Mammary microvascular endothelial cell (primary cell): ENCODE results near the gene TDP2. TPM values are rescaled to one million over a fixed set of nuclear protein-coding genes. Genes with fewer than 3 reads are reported as not detected.

Experiments
- total RNA-seq: library from RNA; depleted of rRNA; stranded (reverse); fragments of >200 nt; gene quantifications from 2 replicates; pipeline ENCODE4 v1.2.3, GENCODE V29; 2015

TDP2 gene
- total RNA-seq, result 24.6 and 27.3 TPM in 2 replicates

DNA sequence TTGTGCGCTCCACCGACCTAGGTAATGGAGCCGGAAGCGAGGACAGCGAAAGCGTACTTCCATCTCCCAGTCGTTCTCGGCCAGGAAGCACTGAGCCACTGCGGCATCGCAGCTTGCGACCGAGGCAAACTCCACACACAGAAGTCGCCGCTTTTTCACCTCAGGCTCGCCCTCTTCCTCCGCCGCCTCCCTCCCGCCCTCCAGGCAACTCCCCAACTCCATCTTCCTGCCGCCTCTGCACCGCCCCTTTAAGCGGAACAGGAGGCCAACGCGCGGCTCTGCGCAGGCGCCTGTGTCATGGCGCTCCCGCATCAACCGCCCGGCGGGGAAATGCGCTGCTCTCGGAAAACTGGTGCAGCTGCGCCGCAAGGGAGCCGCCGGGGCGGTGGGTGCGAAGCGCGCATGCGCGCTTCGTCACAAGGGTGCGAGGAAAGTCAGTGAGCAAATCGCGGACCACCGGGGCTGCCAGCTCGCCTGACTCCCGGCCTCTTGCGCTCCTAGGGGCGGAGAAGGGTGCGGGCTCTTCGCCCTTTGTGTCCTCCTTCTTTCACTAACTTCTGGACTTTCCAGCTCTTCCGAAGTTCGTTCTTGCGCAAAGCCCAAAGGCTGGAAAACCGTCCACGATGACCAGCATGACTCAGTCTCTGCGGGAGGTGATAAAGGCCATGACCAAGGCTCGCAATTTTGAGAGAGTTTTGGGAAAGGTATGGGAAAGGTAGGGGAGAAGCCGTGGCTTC lies at the start of gene TDP2, which contains the start of gene ACOT13:
Gene TDP2 (minus strand): TSS at position 259 of the 737 bp plus-strand sequence. CDS start 37 bp downstream, at position 222.
Gene ACOT13 (plus strand): TSS at position 437 of the 737 bp plus-strand sequence. CDS start 187 bp downstream, at position 624.

Other genes starting within 250 kb of the TDP2 start
- gene GPLD1, start 177.3 kb downstream of the TDP2 start, total RNA-seq, result under 0.01 and 0.05 TPM in 2 replicates
- gene ALDH5A1, start 171.9 kb downstream of the TDP2 start, total RNA-seq, result 0.25 and 0.40 TPM in 2 replicates
- 0.05 TPM in 1 of 2 replicates, not detected in the other for gene KIAA0319, start 20.7 kb downstream of the TDP2 start, total RNA-seq
- gene ACOT13, start 178 bp upstream of the TDP2 start, total RNA-seq, result 6.2 and 15.6 TPM in 2 replicates
- gene C6orf62, start 52.3 kb upstream of the TDP2 start, total RNA-seq, result 110 and 115 TPM in 2 replicates
- gene GMNN, start 108.0 kb upstream of the TDP2 start, total RNA-seq, result 39.8 and 46.0 TPM in 2 replicates
- not detected in 2 replicates for gene ARMH2, start 132.0 kb upstream of the TDP2 start, total RNA-seq